DOHH2 (cell line): Measurements from ENCODE around the gene CPLANE2.

Source experiments
- EZH2phosphoT487 ChIP-seq: fragments of 200-600 bp; sonication (generic); IDR thresholded peaks from 2 replicates; pipeline ENCODE4 v1.6.1; 2017; ENCODE audit warnings: borderline replicate concordance, mild to moderate bottlenecking, antibody characterized with exemption, low read length, moderate library complexity, mixed read lengths
- TF ChIP-seq, protein P1 (sequence below): fragments of 200-600 bp; sonication (generic); IDR thresholded peaks from one replicate; pipeline ENCODE4 v1.5.1; 2014; ENCODE audit warnings: antibody characterized with exemption, mild to moderate bottlenecking, low read depth, low read length; ENCODE audit not compliant: poor library complexity, severe bottlenecking

DNA sequence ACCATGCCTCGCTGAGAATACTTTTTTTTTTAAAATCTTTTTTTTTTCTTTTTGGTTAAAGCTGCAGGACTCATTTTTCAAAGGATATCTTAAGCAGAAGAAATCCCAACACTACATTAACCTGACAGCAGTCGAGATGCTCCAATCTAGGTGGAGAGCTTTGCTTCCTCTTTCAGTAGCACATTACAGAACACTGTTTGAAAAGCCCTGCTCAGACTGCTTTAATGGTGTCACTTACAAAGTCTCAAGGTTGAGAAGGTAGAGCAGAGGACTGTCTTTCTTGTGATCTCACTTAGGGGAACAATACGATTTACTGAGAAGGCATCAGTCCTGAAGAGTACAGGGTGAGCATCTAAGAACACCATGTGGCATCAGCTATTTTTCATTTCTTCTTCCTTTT is 21.0 kb upstream of the CPLANE2 start:
- TF ChIP-seq, protein P1, sequence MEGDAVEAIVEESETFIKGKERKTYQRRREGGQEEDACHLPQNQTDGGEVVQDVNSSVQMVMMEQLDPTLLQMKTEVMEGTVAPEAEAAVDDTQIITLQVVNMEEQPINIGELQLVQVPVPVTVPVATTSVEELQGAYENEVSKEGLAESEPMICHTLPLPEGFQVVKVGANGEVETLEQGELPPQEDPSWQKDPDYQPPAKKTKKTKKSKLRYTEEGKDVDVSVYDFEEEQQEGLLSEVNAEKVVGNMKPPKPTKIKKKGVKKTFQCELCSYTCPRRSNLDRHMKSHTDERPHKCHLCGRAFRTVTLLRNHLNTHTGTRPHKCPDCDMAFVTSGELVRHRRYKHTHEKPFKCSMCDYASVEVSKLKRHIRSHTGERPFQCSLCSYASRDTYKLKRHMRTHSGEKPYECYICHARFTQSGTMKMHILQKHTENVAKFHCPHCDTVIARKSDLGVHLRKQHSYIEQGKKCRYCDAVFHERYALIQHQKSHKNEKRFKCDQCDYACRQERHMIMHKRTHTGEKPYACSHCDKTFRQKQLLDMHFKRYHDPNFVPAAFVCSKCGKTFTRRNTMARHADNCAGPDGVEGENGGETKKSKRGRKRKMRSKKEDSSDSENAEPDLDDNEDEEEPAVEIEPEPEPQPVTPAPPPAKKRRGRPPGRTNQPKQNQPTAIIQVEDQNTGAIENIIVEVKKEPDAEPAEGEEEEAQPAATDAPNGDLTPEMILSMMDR = no peak
- TF ChIP-seq EZH2phosphoT487 = no peak
